GM18858 (cell line): ENCODE results near the gene VLDLR.

Experiments used
- ATAC-seq: cut with Tn5 transposase; IDR thresholded peaks from one replicate; pipeline ENCODE4 v1.9.1; 2021; ENCODE audit not compliant: unreplicated experiment

Gene VLDLR

DNA sequence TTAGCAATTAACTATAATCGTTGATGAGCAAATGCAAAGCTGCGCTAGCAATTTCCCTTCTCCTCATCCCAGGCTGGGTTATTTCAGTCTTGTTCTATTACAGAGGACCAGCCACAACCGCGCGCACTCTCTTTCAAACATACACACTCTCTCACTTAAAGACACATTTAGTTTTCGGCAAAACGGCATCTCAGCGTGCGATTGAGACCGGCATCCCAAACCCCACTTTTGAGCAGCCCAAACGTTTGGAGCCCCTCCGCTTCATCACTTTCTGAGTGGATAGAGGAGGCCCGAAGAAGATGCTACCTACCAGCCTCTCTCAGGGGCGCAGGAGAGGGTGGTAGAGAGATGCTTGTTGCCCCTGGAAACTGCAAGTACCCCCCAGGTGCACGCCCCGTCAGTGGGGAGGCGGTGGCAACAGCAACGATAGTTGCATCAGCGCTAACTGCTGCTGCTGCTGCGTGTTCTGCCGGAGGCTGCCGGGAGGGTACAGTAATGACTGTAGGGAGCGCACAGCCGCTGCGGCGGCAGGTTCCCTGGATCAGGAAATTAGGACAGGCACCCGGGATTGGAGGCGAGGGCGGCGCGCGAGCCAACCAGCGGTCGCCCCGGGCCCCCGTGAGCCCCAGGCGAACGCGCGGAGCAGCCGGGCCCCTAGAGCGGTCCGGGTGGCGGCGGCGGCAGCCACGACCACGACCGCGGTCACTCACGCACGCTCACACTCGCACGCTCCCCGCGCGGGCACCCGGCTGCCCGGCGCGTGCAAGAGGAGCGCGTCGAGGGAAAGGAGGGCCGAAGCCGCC, 467 bp upstream of the VLDLR start:
- ATAC-seq: peak; percentile 38

DNA sequence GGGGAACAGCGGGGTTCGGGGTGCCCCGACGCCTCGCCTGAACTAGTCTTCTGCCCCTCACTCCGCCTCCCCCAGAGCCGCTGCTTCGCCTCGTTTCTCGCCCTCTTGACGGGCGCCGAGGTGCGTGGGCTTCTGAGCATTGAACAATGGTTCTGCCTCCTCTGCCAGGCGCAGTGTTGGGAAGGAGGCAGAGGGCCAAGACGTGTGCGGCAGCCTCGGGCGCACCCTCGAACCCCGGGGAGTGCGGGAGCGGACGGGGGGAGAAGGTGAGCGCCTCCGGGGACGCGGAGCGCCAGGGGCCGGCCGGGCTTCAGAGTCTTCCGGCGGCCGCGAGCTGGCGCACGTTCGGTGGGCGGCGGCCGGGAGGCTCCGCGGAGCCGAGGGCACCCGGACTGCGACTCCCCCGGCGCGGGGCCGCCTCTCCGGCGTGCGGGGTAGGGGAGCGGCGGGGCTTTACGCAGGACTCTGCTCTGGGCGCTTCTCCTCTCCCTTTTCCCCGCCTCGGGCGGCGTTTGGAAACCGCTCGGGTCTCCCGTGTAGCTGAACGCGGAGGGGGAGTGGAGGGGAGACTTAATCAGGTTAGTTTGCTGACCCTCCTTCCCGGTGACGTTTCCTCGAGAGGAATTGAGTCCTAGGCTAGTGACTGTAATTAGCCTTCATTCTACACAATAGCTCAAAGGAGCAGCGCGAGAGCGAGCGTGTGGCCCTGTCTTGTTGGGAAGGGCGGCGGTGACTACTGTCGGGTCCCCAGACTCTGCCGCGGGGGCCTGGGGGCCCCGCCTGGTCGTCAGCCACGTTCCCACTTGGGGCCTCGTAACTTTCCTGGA, 1.1 kb downstream of the VLDLR start:
- peak; percentile 15 for ATAC-seq

DNA sequence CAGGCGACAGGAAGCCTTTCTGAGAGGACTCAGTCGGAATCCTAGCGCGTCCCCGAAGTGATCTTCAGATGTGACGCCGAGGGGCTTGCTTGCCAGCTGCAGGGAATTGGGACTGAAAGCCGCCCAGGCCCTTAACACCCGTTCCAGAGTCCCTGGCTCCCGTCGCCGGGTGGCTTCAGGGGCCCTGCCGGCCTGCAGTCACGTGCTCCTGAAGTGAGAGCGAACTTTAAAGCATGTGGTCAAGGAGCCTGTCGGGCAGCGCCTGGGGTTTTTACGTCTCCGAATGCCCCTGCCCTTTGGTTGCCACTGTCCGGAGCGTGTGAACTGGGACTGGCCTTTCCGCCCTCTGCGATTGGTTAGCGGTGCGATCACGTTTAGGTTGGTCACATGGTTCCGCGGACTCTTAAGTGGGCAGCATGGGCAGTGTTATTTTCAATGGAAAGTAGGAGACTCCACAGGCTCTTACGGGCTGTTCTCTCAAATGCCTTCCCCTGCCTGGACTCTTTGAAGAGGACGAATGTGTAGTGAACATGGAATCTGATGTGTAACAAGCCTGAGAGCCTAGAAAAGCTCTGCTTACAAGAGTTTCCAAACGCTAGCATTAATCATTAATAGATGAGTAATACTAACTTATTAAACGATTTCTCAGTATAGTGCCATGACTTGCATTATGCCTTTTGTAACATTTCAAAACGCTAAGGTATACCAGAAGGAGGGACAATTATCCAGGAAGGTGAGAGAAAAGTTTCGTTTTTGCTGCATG, 1.9 kb downstream of the VLDLR start:
- ATAC-seq: no peak

DNA sequence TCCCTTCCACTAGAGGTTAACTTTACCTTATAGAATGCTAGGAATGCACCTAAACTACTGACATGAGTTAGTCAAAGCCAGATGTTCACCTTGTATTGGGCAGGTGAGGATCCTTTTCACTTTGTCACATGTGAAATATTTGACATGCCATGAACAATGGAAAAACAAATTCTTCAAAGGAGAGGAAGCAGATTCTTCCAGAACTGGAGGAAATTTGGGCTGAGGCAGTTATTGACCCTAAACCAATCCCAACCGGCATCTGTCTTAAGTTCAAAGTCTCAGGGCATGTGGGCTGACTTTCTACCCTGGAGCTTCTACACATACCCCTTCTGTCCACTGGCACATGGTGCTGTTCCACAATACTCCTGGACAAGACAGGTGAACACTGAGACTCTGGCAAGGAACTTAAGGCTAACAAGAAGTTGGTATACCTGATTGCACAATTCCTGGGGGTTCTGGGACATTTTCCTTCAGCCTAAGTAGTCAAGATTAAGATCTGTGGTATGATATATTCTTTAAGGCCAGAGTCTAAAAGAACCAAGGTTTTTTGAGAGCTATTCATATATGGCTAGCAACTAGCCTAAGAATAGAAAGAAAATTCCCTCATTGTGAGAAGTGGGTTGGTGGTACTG, 2.6 kb downstream of the VLDLR start:
- ATAC-seq: no peak

GRCh38 chr9:2625427-2625826, 3.8 kb downstream of the VLDLR start:
- ATAC-seq: no peak

DNA sequence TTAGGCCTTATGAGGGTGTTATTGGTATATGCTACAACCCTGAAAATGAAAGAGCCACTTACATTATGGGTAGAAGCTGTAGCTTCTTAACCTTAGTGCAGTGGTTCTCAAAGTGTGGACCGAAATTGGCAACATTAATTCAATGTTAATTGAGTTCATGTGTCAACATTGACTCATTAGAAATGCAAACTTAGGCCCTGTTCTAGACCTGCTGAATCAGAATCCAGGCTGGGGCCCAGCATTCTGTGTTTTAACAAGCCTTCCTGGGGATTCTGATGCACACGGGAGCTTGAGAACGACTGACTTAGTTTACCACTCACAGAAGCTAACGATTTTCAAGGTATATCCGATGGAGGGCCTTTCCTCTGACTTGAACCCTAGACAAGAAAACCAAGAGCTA, 7.3 kb downstream of the VLDLR start:
- no peak for ATAC-seq

- ATAC-seq: no peak
Observed at GRCh38 chr9:2630158-2630557, 8.6 kb downstream of the VLDLR start.

- ATAC-seq: no peak
Observed at GRCh38 chr9:2631263-2631662, 9.7 kb downstream of the VLDLR start.

DNA sequence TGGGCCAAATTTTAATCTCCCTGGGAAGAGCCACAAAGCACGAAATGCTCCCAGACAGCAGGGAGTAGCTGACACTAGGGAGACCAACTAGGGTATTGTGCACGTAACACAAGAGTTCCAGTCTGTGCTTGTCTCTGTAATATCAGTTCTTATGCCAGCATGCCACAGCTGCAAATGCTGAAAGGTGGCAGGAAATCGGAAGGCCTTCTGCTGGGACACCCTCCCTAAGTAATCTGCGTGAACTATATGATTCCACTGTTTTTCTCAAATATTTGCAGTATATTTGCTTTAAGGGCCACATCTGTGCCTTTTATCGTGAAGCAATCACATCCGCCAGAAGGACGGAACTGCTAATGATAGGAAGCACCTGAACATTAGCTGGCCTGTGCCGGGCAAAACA, 12.6 kb downstream of the VLDLR start:
- no peak for ATAC-seq

- ATAC-seq: no peak
Observed at GRCh38 chr9:2634818-2635217, 13.2 kb downstream of the VLDLR start.

- ATAC-seq: no peak
Observed at GRCh38 chr9:2635922-2636321, 14.3 kb downstream of the VLDLR start.

DNA sequence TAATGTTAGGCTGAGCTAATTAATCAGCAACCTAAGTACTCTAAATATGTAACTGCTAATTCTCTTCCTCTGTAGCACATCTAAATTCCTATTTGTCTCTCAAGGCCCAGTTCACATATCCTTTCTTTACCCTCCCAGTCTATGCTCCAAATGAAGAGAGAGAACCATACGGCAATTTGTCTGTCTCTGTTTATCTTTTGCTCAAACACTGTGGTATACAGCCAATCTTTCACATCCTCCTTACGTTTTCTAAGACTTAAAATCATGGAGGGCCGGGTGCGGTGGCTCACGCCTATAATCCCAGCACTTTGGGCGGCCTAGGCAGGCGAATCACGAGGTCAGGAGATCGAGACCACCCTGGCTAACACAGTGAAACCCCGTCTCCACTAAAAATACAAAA, 15.8 kb downstream of the VLDLR start:
- ATAC-seq: no peak

GRCh38 chr9:2638871-2639673, 17.5 kb downstream of the VLDLR start:
- peak; percentile 87 for ATAC-seq

DNA sequence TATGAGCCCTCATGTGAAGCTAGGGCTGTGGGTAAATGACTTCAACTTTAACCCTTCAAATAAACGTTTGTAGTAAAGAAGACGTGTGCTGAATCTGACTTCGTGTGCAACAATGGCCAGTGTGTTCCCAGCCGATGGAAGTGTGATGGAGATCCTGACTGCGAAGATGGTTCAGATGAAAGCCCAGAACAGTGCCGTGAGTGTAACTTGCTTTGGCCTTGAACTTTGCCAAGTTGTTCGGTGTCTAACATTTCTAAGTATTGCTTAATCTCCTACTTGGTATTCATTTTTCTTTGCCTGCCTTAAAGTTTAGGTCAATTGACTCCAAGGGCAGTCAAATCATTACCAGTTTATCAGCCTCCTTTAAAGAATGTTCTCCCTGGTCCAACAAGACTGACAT, 18.2 kb downstream of the VLDLR start:
- no peak for ATAC-seq

DNA sequence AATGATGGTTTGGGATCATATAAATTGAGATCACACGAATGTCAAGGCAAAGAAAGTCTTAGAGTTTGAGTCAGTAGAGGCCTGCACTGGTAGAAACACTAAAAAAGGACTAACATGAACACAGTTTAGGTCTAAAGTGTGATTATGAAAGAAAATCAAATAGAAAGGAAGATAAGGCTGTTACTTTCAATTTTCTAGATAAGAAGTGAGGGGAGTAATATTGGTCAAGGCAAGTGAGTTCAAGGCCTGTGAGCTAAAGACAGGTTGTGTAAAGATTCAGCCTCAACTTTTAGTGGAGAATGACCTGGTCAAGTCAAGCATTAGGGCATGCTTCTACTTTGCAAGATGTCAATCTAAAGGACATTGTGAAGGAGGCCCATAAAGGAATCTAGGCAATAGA, 19.0 kb downstream of the VLDLR start:
- ATAC-seq: no peak

DNA sequence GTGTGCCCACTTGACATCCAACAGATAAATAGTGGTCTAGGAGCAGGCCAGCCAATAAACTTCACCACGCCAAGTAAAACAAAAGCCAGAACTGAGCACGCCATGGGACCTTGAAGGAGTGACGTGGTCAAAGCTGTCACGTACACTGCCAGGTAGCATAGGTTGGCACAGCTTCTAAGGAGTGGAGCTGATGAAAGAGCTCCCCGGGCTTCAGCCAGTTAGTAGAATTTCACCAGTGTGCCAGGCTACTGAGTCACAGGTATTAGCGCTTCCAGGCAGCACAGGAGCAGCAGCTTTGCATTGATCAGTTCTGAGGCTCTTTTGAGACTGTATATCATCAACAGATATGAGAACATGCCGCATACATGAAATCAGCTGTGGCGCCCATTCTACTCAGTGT, 19.4 kb downstream of the VLDLR start:
- ATAC-seq: no peak

- ATAC-seq: no peak
Observed at GRCh38 chr9:2642068-2642467, 20.5 kb downstream of the VLDLR start.

DNA sequence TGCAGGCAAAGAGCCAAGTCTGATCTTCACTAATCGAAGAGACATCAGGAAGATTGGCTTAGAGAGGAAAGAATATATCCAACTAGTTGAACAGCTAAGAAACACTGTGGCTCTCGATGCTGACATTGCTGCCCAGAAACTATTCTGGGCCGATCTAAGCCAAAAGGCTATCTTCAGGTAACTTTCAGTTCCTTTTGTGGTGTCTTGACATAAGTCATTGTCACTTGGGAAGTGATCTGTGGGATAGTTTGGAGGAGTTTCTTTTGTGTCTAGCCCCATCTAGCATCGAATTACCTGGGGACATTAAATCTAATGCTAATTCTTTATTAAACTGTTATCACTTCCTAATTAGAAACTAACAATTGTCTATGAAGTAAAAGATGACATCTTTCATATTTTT, 24.0 kb downstream of the VLDLR start:
- peak; percentile 87 for ATAC-seq

DNA sequence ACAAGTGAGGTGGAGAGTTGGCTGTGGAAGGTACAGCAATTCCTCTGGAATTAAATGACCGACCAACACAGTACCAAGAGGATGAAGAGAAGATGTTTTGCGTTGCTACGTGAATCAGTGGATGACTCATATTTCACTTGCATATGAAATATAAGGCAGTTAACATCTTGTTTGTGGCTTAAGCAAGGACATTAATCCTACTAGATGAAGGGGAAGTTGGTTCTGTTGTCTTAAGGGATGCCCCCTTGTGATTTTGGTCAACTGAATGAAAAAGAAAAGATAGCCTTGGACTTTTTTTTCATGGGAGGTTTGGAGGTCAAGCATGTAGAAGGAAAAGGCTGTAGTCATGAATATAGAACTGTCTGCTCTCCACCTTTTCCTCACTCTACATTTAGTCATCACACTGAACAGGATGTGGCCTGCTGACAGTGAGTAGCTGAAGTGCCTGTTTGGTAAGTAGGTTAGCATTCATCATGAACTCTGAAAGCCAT, 33.9 kb downstream of the VLDLR start:
- peak; percentile 42 for ATAC-seq

GRCh38 chr9:2657427-2657826, 35.8 kb downstream of the VLDLR start:
- no peak for ATAC-seq
